Mammary epithelial cell (primary cell): Measurements from ENCODE around the gene RWDD2A.

Source experiments
- EZH2 ChIP-seq: IDR thresholded peaks from 2 replicates; pipeline ENCODE4 v1.6.1; 2012; ENCODE audit warnings: low read length, inconsistent platforms, borderline replicate concordance
- TF ChIP-seq, protein P1 (sequence below), 2 donors: IDR thresholded peaks in 1 of 2; conservative IDR thresholded peaks in 1 of 2; 2 replicates each; pipeline ENCODE4 v1.5.1; 2011 to 2012; ENCODE audit warnings: inconsistent platforms in 2 of 2, low read length in 2 of 2, mild to moderate bottlenecking in 2 of 2, control low read depth in 1 of 2, low read depth in 1 of 2; ENCODE audit not compliant: insufficient read depth in 1 of 2; ENCODE audit errors: extremely low read depth in 1 of 2

DNA sequence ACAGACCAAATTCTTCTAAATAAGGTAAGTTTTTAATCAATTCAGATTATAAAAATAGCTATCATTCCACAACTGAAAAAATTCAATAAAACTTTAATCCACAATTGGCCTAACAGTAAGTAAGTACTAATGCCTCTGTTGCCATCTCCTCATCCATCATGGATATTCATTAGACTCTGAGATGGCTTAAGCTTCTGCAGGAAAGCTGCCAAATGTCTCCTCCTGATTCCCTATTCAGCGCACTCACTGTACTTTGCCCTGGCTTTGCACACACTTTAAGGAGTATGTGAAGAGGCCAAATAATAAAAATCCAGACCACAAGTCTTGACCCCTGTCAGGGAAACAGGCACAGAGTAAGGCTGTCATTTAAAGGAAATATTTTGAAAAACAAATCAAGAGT lies 23.6 kb upstream of the RWDD2A start:
- TF ChIP-seq, protein P1, sequence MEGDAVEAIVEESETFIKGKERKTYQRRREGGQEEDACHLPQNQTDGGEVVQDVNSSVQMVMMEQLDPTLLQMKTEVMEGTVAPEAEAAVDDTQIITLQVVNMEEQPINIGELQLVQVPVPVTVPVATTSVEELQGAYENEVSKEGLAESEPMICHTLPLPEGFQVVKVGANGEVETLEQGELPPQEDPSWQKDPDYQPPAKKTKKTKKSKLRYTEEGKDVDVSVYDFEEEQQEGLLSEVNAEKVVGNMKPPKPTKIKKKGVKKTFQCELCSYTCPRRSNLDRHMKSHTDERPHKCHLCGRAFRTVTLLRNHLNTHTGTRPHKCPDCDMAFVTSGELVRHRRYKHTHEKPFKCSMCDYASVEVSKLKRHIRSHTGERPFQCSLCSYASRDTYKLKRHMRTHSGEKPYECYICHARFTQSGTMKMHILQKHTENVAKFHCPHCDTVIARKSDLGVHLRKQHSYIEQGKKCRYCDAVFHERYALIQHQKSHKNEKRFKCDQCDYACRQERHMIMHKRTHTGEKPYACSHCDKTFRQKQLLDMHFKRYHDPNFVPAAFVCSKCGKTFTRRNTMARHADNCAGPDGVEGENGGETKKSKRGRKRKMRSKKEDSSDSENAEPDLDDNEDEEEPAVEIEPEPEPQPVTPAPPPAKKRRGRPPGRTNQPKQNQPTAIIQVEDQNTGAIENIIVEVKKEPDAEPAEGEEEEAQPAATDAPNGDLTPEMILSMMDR (conservative IDR thresholded peaks at IDR 0.05 in 1 of 2, IDR thresholded peaks at IDR 0.05 in 1 of 2; ENCODE audit: extremely low read depth in 1 of 2, insufficient read depth in 1 of 2, low read depth in 1 of 2, low read length in 2 of 2), result no peak
- no peak for TF ChIP-seq EZH2
